Mesenchymal stem cell (in vitro differentiated cells and primary cell): ENCODE data around the gene MEI1.

Experiments
- DNase-seq: peaks from one replicate; pipeline ENCODE4 v3.0.0-alpha.2; 2013
- H2AFZ ChIP-seq: one replicate; pipeline ENCODE4 v1.6.1; 2013; ENCODE audit warnings: low read depth, mild to moderate bottlenecking, control low read depth, inconsistent platforms, low read length, moderate library complexity
- H2AK5ac ChIP-seq: 2 replicates; pipeline ENCODE4 v1.6.1; 2013; ENCODE audit warnings: low read length, moderate library complexity, mild to moderate bottlenecking, inconsistent platforms; ENCODE audit not compliant: severe bottlenecking
- H2BK120ac ChIP-seq: one replicate; pipeline ENCODE4 v1.6.1; 2013; ENCODE audit warnings: low read depth, mild to moderate bottlenecking, inconsistent platforms, low read length, moderate library complexity
- H2BK12ac ChIP-seq, 2 experiments: one replicate each; pipeline ENCODE4 v1.6.1; 2013; ENCODE audit warnings: inconsistent platforms in 2 of 2, low read length in 2 of 2, mild to moderate bottlenecking in 2 of 2, moderate library complexity in 2 of 2, control low read depth in 1 of 2
- H2BK15ac ChIP-seq: one replicate; pipeline ENCODE4 v1.6.1; 2013; ENCODE audit warnings: mild to moderate bottlenecking, low read depth, inconsistent platforms; ENCODE audit not compliant: poor library complexity, severe bottlenecking
- H2BK5ac ChIP-seq: 2 replicates; pipeline ENCODE4 v1.6.1; 2013; ENCODE audit warnings: low read depth, mild to moderate bottlenecking, low read length, control low read depth, inconsistent platforms; ENCODE audit not compliant: poor library complexity, severe bottlenecking
- H3K14ac ChIP-seq, 2 experiments: one replicate each; pipeline ENCODE4 v1.6.1; 2013; ENCODE audit warnings: inconsistent platforms in 2 of 2, low read length in 2 of 2, control low read depth in 1 of 2, mild to moderate bottlenecking in 1 of 2, moderate library complexity in 1 of 2
- H3K18ac ChIP-seq, 2 experiments: one replicate each; pipeline ENCODE4 v1.6.1; 2013; ENCODE audit warnings: inconsistent platforms in 2 of 2, low read length in 2 of 2, control low read depth in 1 of 2, low read depth in 1 of 2, mild to moderate bottlenecking in 1 of 2
- H3K23ac ChIP-seq, 2 experiments: one replicate each; pipeline ENCODE4 v1.6.1; 2013; ENCODE audit warnings: inconsistent platforms in 2 of 2, low read length in 2 of 2, mild to moderate bottlenecking in 2 of 2, moderate library complexity in 2 of 2, control low read depth in 1 of 2
- H3K27ac ChIP-seq: 2 replicates; pipeline ENCODE4 v1.5.1; 2013; ENCODE audit warnings: mild to moderate bottlenecking, moderate library complexity, low read length, control low read depth, inconsistent platforms; ENCODE audit not compliant: poor library complexity, severe bottlenecking
- H3K27me3 ChIP-seq, 2 experiments: 2 replicates each; pipeline versions ENCODE4 v1.6.1 to v1.7.0; 2013; ENCODE audit warnings: low read length in 2 of 2, mild to moderate bottlenecking in 2 of 2, moderate library complexity in 2 of 2, control low read depth in 1 of 2, inconsistent platforms in 1 of 2; ENCODE audit not compliant: control insufficient read depth in 1 of 2, insufficient read depth in 1 of 2
- H3K36me3 ChIP-seq, 2 experiments: 2 replicates each; pipeline versions ENCODE4 v1.6.1 to v1.7.0; 2013; ENCODE audit warnings: low read length in 2 of 2, control low read depth in 1 of 2, inconsistent platforms in 1 of 2, low read depth in 1 of 2, mild to moderate bottlenecking in 1 of 2; ENCODE audit not compliant: insufficient read depth in 2 of 2, control insufficient read depth in 1 of 2
- H3K4ac ChIP-seq, 2 experiments: one replicate each; pipeline ENCODE4 v1.6.1; 2013; ENCODE audit warnings: inconsistent platforms in 2 of 2, low read length in 2 of 2, mild to moderate bottlenecking in 2 of 2, moderate library complexity in 2 of 2, control low read depth in 1 of 2, low read depth in 1 of 2
- H3K4me1 ChIP-seq: 2 replicates; pipeline ENCODE4 v1.6.1; 2013; ENCODE audit warnings: low read depth, low read length, control low read depth; ENCODE audit not compliant: control insufficient read depth, insufficient read depth
- H3K4me2 ChIP-seq: 2 replicates; pipeline ENCODE4 v1.6.1; 2013; ENCODE audit warnings: low read length, mild to moderate bottlenecking, inconsistent platforms; ENCODE audit not compliant: poor library complexity, severe bottlenecking
- H3K4me3 ChIP-seq, 2 experiments: 2 replicates each; pipeline versions ENCODE4 v1.5.1 to v1.7.0; 2013; ENCODE audit warnings: low read length in 2 of 2, mild to moderate bottlenecking in 2 of 2, control low read depth in 1 of 2, low read depth in 1 of 2; ENCODE audit not compliant: insufficient read depth in 1 of 2
- H3K79me1 ChIP-seq: replicated peaks from 2 replicates; pipeline ENCODE4 v1.6.1; 2013; ENCODE audit warnings: mild to moderate bottlenecking, control low read depth, low read length, inconsistent platforms; ENCODE audit not compliant: poor library complexity, severe bottlenecking
- H3K9ac ChIP-seq: 2 replicates; pipeline ENCODE4 v1.7.0; 2013; ENCODE audit warnings: mild to moderate bottlenecking, low read length, moderate library complexity
- H3K9me3 ChIP-seq: 2 replicates; pipeline ENCODE4 v1.7.0; 2013; ENCODE audit warnings: mild to moderate bottlenecking, low read length; ENCODE audit not compliant: control insufficient read depth
- H4K8ac ChIP-seq: one replicate; pipeline ENCODE4 v1.6.1; 2013; ENCODE audit warnings: inconsistent platforms, mild to moderate bottlenecking, low read length, moderate library complexity
- H4K91ac ChIP-seq: one replicate; pipeline ENCODE4 v1.6.1; 2013; ENCODE audit warnings: mild to moderate bottlenecking, low read length, inconsistent platforms
- WGBS: methylation state at CpG from one replicate; pipeline ENCODE4 v1.1.7; 2013; ENCODE audit warnings: mixed read lengths; 5-methylcytosine and 5-hydroxymethylcytosine counted together

The MEI1 gene

GRCh38 chr22:41702763-41703162 lies 3.5 kb downstream of the MEI1 start:
- Histone ChIP-seq H2BK15ac (no peak overlapping the region), H3K36me3 (no peaks in the 10 kb centered on the region), H2BK12ac (no peak overlapping the region), H3K4me3 (no peak overlapping the region), H3K14ac (no peak overlapping the region), H3K27ac (no peak overlapping the region), H2BK120ac (no peak overlapping the region), H4K8ac (no peak overlapping the region), H3K23ac (no peak overlapping the region), H4K91ac (no peak overlapping the region), H3K4me1 (no peaks in the 10 kb centered on the region), H3K4ac (no peak overlapping the region), H3K27me3 (peaks cover 0 to 5% of the 10 kb centered on the region in 2 experiments), H2BK5ac (no peak overlapping the region), H3K79me1 (no peaks in the 10 kb centered on the region), H2AK5ac (no peak overlapping the region), H3K9me3 (no peaks in the 10 kb centered on the region), H3K4me2 (no peak overlapping the region), H3K18ac (no peak overlapping the region), H2AFZ (no peak overlapping the region), H3K9ac (no peak overlapping the region)
- 92% methylated on average over 9 of the region's 9 CpGs for WGBS
- no peak for DNase-seq

- no peaks in the 10 kb centered on the region for H3K79me1 ChIP-seq
- no peak overlapping the region for H2AK5ac ChIP-seq
- no peak overlapping the region for H3K18ac ChIP-seq
- H3K4ac ChIP-seq, result no peak overlapping the region
- H2BK15ac ChIP-seq, result no peak overlapping the region
- H2AFZ ChIP-seq, result no peak overlapping the region
- 89% methylated on average over 9 of the region's 10 CpGs for WGBS
- H2BK12ac ChIP-seq, result no peak overlapping the region
- no peak overlapping the region for H3K14ac ChIP-seq
- no peak overlapping the region for H3K23ac ChIP-seq
- no peak overlapping the region for H3K9ac ChIP-seq
- no peak for DNase-seq
- H3K4me2 ChIP-seq, result no peak overlapping the region
- H3K36me3 ChIP-seq, result no peaks in the 10 kb centered on the region
- no peak overlapping the region for H3K27ac ChIP-seq
- H4K91ac ChIP-seq, result no peak overlapping the region
- H3K9me3 ChIP-seq, result no peaks in the 10 kb centered on the region
- no peak overlapping the region for H4K8ac ChIP-seq
- no peak overlapping the region for H2BK5ac ChIP-seq
- no peak overlapping the region for H3K4me3 ChIP-seq
- H3K4me1 ChIP-seq, result no peaks in the 10 kb centered on the region
- no peak overlapping the region for H2BK120ac ChIP-seq
- H3K27me3 ChIP-seq, result peaks cover 8% of the 10 kb centered on the region in 2 experiments
These were observed 10.0 kb downstream of the MEI1 start for GRCh38 chr22:41709341-41709740.

GRCh38 chr22:41713004-41713403 lies 13.7 kb downstream of the MEI1 start:
- Histone ChIP-seq H4K8ac (no peak overlapping the region), H3K27me3 (peaks cover 3 to 14% of the 10 kb centered on the region in 2 experiments), H3K9me3 (no peaks in the 10 kb centered on the region), H3K27ac (no peak overlapping the region), H3K23ac (no peak overlapping the region), H3K36me3 (no peaks in the 10 kb centered on the region), H3K9ac (no peak overlapping the region), H2BK12ac (no peak overlapping the region), H3K4ac (no peak overlapping the region), H2BK120ac (no peak overlapping the region), H2BK15ac (no peak overlapping the region), H3K18ac (no peak overlapping the region), H2BK5ac (no peak overlapping the region), H2AFZ (no peak overlapping the region), H3K4me2 (no peak overlapping the region), H3K4me3 (no peak overlapping the region), H3K14ac (no peak overlapping the region), H2AK5ac (no peak overlapping the region), H4K91ac (no peak overlapping the region), H3K79me1 (no peaks in the 10 kb centered on the region), H3K4me1 (no peaks in the 10 kb centered on the region)
- 93% methylated on average over 9 of the region's 9 CpGs for WGBS
- no peak for DNase-seq

GRCh38 chr22:41722496-41722895 lies 23.2 kb downstream of the MEI1 start:
- Histone ChIP-seq H2BK12ac (no peak overlapping the region), H3K4me2 (no peak overlapping the region), H3K9ac (no peak overlapping the region), H2AK5ac (no peak overlapping the region), H3K36me3 (no peaks in the 10 kb centered on the region), H3K27ac (no peak overlapping the region), H2BK5ac (no peak overlapping the region), H3K79me1 (no peaks in the 10 kb centered on the region), H3K27me3 (peaks cover 0 to 8% of the 10 kb centered on the region in 2 experiments), H3K4ac (no peak overlapping the region), H3K4me1 (no peaks in the 10 kb centered on the region), H3K18ac (no peak overlapping the region), H3K4me3 (no peak overlapping the region), H4K8ac (no peak overlapping the region), H4K91ac (no peak overlapping the region), H3K9me3 (no peaks in the 10 kb centered on the region), H3K23ac (no peak overlapping the region), H2BK120ac (no peak overlapping the region), H2BK15ac (no peak overlapping the region), H2AFZ (no peak overlapping the region), H3K14ac (no peak overlapping the region)
- no peak for DNase-seq
- WGBS, result no CpG with 5 or more reads among the region's 1 CpG
